Effector CD8-positive, alpha-beta T cell (primary cell): ENCODE data around the gene MMP10.
"Not testable (repeated sequence)": the region's sequence is repeated elsewhere in the genome, so short reads cannot be mapped to it uniquely, and the experiment has no call there.

Experiments used
- DNase-seq: peaks from one replicate; lab custom pipeline; 2025; lab: John Stamatoyannopoulos, UW

MMP10 gene

DNA sequence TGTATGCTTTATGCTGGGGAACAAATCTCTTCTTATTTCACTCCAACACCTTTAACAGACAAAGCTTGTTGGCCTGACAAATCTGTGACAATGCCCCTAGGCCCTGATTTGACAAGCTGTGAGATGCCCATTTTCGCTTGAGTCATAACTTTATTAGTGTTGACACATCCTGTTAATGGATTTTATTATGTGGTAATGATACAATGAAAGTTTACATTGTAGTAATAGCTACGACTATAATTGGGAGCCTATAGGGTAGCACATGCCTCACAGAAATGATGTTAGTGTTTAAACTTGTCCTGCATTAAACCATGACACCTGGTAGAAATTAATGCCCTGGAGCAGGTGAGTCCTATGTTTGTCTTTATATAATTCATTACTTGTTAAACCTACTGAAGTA is 3.3 kb upstream of the MMP10 start:
- DNase-seq = no peak

DNA sequence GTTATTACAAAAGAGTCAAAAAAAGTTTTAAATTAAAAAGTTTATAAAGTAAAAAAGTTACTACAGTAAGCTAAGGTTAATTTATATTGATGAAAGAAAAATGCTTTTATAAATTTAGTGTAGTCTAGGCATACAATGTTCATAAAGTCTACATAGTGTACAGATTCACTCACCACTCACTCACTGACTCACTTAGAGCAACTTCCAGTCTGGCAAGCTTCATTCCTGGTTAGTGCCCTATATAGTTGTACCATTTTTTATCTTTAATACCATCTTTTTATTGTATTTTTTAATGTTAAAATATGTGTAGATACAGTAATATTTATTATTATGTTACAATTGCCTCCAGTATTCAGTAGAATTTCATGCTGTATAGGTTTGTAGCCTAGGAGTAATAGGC is 2.6 kb upstream of the MMP10 start:
- DNase-seq = no peak

DNA sequence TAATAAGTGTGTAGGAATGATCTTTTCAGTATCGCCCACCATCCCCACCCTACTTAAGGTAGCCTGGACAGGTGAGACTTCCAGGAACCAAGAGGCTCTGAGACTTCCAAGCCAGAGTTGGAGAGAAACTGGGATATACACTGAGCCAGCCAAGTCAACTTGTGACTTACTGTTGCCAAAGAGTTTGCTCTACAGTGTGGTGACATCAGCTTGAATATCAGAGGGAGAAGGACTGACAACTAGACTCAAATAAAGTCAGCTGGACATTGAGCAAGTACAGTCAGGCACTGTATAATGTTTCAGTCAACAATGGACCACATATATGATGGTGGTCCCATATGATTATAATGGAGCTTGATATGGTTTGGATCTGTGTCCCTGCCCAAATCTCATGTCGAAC is 1.2 kb upstream of the MMP10 start:
- DNase-seq = no peak

DNA sequence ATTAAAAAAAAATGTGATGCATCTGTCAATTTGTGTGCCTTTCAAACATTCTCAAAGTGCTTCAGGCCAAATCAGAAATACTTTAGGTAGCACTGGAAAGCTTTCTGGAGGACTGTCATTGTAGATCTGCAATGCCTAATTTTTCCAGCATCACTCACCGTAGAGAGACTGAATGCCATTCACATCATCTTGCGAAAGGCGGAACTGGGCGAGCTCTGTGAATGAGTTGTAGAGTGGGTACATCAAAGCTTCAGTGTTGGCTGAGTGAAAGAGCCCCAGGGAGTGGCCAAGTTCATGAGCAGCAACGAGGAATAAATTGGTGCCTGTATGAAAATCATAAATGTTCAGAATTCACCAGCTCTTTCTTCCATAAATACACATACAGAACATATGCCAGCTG is 4.0 kb downstream of the MMP10 start:
- DNase-seq = no peak

DNA sequence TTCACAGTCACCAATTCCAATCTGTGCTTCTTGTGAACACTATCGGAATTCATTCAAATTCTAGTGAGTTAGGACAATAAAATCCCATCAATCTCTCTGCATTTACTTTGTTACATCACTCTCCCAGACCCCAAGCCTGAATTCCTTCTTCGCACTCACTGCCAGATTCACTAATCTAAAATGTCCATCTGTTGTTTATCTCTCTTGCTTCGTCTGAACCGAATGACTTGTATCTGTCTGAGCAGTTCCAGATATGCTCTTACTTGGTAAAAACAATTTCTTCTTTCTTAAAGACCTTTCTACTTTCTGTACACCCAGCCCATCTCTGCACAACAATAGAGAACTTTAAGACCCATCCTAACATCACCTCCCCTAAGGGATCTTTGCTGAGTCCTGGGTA is 7.0 kb downstream of the MMP10 start:
- DNase-seq = no peak

DNA sequence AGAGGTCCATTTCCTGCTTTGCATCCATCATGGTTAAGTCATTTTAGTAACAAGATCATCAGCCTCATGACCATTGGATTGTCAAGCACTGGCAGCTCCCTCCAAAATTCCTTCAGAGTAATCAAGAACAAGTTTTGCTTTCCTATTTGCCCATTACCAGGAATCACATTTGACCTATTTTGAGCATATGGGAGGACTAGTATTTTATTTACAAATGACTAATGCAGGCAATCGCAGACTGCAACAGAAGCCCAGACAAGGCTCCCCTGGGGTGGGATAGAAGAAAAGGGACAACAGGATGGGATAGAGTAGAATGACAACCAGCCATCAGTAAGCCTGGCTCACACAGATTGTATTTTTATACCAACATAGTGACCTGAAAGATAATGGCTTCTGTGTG is 9.1 kb downstream of the MMP10 start:
- DNase-seq = no peak

DNA sequence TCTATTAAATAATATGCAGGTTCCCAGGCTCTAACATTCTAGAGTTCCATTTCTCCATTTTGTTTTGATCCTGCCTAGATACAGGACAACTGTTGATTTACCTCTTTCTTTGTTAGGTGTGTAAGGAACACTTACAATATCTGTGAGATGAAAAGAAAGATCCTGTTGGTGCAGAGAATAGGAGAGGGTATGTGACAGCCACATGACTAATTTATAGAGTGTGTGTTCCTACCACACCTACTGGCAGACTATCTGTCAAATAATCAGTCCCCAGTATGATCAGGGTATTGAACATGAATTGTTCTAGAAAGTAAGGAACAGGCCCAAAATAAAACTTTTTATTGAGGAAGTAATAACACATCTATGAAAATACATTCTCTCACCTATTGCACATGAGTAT is 10.2 kb downstream of the MMP10 start:
- no peak for DNase-seq

DNA sequence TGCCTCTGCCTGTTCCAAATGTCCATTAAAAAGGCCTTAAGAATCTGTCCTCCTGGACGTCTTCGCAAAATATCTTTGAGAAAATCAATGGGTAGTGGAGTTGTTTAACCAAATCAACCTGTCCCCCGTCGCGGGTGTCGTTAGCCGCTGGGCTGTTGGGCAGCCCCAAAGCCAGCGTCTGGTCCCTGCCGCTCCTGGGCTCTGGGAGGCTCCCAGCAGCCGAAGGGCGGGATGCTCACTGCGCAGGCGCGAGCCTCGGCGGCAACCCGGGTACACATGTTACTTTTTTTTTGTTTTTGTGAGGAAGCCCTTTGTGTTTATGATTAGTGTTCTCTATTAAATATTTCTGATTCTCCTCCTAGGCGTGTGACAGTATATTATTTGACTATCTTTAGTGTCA is 12.6 kb downstream of the MMP10 start:
- DNase-seq = no peak

DNA sequence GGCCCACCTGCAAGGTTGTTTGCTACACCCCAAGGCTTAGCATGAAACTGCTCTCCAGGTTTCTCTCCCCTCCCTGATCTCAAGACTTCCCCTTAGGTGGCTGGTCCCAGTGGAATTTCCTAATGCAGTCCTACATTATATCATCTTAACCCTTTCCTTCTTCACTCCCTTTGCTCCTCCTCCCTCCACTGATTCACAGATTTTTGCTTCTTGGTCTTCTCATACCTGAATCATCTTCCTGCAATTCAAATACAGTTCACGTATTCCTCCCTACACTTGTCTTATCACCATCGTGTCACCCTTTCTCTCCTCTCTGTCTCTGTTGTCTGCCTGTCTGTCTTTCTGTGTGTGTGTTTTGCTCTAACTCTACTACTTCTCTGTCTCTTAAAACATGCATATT is 17.0 kb downstream of the MMP10 start:
- no peak for DNase-seq

DNA sequence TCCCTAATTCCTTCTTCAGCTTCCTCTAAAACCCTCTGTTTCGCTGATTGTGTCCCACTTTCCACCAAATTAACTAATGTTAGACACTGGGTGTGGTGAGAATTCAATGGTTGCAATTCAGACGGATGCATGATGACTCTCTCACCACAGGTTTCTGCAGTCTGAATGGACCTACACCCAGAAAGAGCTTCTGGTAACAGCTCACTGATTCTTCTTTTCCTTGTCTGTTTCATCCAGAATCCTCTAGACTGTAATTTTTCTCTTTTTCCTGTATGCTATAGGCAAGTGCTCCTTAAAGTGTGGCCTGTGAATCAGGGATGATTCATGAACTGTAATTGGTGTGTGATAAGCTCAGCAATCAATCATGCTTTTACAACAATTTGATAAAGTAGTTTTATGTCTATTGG is 18.1 kb downstream of the MMP10 start:
- DNase-seq = no peak

DNA sequence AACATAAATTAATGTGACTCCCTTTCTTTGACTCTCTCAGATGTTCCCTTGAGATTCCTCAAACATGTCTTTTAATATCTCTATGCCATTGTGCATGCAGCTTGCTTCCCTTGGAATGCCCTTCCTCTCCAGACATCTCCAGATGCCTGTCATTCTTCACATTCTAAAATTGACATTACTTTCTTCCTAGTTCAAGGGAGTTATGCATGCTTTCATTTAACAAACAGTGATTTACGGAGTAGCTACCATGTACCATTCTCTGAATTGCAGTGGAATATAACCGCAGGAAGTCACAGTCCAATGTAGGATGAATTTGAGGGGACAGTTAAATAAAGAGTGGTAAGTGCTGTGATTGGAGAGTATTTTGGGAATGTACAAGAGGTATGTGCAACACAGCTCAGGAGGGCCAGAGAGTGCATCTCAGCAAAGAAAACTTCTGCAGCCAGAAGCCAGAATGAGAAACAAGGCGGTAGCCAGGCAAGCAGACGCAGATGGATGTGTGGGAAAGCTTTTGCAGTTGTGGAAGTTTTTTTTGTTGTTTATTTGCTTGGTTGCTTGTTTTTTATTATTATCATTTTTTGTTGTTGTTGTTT is 18.7 kb downstream of the MMP10 start:
- DNase-seq = no peak

DNA sequence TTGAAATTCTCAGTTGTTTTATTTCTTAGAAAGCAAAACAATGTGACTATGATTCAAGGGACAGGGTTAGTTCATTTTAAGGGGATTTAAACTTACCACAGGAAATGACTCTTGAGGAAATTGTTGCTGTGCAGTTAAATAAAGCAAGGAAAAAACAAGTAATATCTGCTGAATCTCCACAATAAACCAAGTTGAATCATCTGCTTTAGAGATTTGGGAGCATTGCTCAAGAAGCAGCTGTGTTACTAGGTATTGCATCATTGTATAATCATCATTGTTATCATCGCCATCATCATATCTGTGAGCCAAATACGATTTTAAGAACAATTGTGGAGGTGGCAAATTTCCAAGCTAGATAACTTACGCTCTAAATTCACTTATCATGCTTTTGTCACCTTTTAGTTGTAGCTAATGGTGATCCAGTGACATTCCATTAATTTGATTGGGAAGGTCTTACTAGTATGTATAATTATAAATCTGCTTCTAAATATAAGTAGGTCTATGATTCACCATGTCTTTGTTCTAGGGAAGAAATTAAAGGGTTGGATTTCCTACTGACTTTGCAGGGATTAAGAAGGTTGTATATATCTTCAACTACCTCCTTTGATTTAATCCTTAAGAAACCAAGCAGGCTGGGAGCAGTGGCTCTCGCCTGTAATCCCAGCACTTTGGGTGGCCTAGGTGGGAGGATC is 19.9 kb downstream of the MMP10 start:
- no peak for DNase-seq

DNA sequence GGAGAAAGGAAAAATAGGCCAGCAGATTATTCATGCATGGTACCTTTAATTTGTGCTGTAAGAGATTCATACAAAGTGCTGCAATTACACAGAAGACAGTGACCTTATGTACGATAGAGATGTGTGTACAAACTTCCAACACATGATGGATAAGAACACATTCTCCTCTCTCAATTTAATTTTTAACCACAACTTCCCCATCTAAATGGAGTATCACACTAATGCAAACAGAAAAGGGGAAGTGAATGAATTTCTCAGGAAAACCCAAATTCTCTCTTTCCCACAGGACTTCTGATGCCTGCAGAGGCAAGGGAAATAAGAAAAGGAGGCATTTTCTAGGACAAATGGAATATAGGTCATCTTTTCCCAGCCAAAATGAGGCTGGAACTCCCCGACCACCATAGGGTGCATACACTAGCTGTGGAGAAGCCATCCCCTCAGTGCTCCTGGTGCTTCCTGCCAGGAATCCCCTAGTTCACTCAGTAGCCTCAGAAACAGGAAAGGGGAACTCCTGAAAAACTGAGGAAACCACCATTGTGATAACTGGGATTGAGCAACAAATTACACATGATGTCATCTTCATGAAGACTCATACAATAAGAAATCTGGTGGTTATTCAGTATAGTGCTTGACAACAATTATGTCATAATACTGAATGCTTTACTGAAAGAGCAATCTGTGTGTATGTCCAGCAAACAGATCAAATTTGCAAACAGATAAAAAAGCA is 22.4 kb downstream of the MMP10 start:
- no peak for DNase-seq

DNA sequence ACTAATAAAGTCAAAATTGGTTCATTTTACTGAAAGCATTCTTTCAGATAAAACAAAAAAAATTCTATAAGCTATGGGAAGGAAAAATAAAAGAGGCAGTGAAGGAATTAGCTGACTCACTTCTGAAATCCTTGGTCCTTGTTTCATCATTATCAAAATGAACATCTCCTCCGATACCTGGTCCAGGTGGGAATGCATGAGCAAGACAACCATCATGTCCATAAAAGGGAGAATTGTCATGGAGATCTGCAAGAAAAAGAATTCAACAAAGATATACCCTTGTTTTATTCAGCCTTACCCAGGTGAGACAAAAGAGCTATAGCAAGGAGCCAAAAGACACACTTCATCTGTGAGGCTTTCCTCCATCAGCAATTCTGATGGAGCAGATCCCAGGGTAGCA is 27.2 kb downstream of the MMP10 start:
- DNase-seq = no peak

DNA sequence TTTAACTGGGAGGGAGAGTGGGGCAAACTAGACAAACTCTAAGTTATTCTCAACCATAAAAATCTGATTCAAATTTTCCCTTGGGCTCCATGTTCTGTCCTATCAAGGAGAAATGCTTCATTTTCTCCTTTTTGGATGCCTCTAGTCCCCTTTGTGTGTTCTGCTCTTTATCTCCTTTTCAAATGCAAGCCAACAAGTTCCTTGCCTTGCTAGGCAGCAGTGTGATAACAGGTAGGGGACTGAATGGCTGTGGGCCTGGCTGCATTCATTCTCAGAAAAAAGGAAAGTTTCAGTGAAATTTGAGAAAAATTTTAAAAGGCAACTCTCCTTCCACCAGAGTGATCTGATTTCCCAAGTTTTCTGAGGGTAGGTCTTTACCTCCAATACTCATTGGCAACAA is 28.8 kb downstream of the MMP10 start:
- no peak for DNase-seq

DNA sequence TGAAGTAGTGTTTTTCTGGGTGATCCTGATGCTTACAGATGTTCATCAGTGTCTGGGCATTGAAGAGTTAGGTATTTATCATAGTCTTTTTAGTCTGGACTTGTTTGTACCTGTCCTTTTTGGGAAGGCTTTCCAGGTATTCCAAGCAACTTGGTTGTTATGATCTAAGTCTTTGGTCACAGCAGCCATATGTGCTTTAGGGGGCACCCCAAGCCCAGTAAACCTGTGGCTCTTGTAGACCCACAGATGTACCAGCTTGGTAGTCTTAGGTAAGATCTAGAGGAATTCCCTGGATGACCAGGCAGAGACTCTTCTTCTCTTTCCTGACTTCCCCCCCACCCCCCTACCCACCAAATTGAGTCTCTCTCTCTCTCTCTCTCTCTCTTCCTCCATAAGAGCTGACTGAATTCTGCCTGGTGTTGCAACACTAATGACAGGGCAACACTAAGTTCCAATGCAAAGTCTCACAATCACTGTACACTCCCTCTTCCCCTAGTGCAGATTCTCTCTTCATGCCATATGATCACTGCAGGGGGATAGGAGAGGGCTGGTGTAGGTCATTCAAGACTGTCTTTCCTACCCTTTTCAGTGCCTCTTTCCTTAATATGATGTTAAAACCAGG is 31.2 kb downstream of the MMP10 start:
- DNase-seq = no peak

DNA sequence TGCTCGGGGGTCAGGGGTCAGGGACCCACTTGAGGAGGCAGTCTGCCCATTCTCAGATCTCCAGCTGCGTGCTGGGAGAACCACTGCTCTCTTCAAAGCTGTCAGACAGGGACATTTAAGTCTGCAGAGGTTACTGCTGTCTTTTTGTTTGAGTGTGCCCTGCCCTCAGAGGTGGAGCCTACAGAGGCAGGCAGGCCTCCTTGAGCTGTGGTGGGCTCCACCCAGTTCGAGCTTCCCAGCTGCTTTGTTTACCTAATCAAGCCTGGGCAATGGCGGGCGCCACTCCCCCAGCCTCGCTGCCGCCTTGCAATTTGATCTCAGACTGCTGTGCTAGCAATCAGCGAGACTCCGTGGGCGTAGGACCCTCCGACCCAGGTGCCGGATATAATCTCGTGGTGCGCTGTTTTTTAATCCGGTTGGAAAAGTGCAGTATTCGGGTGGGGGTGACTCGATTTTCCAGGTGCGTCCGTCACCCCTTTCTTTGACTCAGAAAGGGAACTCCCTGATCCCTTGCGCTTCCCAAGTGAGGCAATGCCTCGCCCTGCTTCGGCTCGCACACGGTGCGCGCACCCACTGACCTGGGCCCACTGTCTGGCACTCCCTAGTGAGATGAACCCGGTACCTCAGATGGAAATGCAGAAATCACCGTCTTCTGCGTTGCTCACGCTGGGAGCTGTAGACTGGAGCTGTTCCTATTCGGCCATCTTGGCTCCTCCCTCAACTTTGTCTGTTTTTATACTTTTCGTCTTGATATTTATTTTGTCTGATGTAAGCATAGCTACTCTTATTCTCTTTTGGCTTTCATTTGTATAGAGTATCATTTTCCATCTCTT is 33.5 kb downstream of the MMP10 start:
- DNase-seq = not testable (repeated sequence)

DNA sequence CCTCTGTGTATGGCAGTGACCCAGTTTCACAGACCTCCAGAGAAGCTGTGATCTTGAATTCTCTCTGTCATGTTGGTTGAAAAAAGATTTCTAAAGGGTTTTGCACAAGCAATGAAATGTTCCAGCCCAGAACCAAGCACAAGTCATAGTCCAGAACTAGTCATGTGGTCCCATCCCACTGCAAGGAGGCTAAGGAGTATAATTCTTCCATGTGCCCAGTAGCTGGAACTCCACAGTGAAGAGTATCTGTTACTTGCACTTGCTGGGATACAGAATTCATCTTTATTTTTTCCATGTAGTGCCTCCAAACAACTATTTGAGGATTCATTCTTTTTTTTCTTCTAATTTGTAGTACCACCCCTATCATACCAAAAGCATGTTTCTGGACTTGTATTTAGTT is 45.8 kb downstream of the MMP10 start:
- no peak for DNase-seq

DNA sequence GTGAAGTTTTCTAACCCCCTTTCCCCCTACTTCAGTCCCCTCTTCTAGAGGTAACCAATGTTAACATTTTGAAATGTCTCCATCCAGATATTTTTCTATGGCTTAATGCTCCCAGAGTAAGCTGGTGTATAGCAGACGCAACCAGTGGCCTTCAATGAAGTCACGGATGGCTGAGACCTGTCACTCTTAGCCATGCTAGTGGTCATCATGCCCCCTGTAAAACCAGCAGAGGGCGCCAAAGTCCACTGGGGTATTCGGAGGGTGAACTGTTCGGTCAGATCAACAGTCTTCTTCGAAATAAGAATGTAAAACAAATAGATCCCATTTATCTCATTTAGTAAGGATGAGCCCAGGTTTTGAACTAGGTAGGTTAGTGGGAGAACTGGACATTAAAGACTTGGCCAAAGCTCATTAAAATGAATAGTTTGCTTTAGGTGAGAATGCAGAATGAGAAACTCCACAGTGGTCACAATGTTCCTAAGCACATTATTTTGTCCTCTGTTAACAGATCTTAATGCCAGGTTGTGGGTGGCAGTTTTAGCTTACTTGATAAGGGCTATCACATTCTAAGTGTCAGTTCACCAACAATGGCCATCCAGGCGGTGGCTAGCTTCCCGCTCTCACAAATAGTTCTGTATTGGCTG is 47.1 kb downstream of the MMP10 start:
- DNase-seq = no peak

DNA sequence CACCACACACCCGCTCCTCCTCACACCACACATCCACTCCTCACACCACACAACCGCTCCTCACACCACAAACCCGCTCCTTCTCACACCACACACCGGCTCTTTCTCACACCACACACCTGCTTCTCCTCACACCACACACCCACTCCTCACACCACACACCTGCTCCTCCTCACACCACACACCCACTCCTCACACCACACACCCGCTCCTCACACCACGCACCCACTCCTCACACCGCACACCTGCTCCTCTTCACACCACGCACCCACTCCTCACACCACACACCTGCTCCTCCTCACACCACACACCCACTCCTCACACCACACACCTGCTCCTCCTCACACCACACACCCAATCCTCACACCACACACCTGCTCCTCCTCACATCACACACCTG is 49.5 kb downstream of the MMP10 start:
- DNase-seq = not testable (repeated sequence)
